A673 (cell line): ENCODE data around the gene GUCY1B1.

Experiments
- CTCF ChIP-seq: fragments of 300-800, 200-600 bp; sonication (generic); conservative IDR thresholded peaks from 2 replicates; pipeline ENCODE4 v1.5.1; 2017; ENCODE audit warnings: low read depth, mild to moderate bottlenecking, antibody characterized with exemption, low read length, moderate library complexity, mixed read lengths
- EZH2 ChIP-seq: fragments of 200-600 bp; sonication (generic); IDR thresholded peaks from 2 replicates; pipeline ENCODE4 v1.6.1; 2017; ENCODE audit warnings: borderline replicate concordance, low read depth, mild to moderate bottlenecking, mixed read lengths, antibody characterized with exemption, low read length; ENCODE audit not compliant: poor library complexity, severe bottlenecking

GRCh38 chr4:155809835-155810234 lies 51.0 kb downstream of the GUCY1B1 start:
- peak; percentile 74 for TF ChIP-seq CTCF
- no peak for TF ChIP-seq EZH2
